GM12891 (cell line): Measurements from ENCODE around the gene RAD18.

Experiments used
- DNase-seq: peaks from one replicate; pipeline ENCODE4 v3.0.0; 2011; ENCODE audit warnings: low spot score; ENCODE audit not compliant: insufficient read length
- FAIRE-seq: peaks from 2 replicates; lab custom pipeline; 2011; peaks lifted over from hg19 to GRCh38; lab: Jason Lieb, UNC
- PAX5 ChIP-seq: IDR thresholded peaks from 2 replicates; pipeline ENCODE4 v1.6.1; 2011; ENCODE audit warnings: low read length, moderate library complexity, mild to moderate bottlenecking; ENCODE audit not compliant: insufficient read depth, severe bottlenecking
- POLR2A ChIP-seq: IDR thresholded peaks from 2 replicates; pipeline ENCODE4 v1.6.1; 2011; ENCODE audit warnings: low read depth, low read length, control low read depth
- POLR2AphosphoS5 ChIP-seq: IDR thresholded peaks from 2 replicates; pipeline ENCODE4 v1.6.1; 2011; ENCODE audit warnings: low read depth, low read length, control low read depth
- POU2F2 ChIP-seq: IDR thresholded peaks from 2 replicates; pipeline ENCODE4 v1.6.1; 2011; ENCODE audit warnings: low read depth, mild to moderate bottlenecking, control low read depth, low read length, moderate library complexity
- SPI1 ChIP-seq: IDR thresholded peaks from 2 replicates; pipeline ENCODE4 v1.6.1; 2011; ENCODE audit warnings: low read depth, low read length, control low read depth
- TAF1 ChIP-seq: IDR thresholded peaks from 2 replicates; pipeline ENCODE4 v1.6.1; 2011; ENCODE audit warnings: low read depth, low read length, control low read depth

RAD18 gene

GRCh38 chr3:8994226-8994625, 31.0 kb upstream of the RAD18 start:
- no peak for TF ChIP-seq SPI1
- no peak for FAIRE-seq

DNA sequence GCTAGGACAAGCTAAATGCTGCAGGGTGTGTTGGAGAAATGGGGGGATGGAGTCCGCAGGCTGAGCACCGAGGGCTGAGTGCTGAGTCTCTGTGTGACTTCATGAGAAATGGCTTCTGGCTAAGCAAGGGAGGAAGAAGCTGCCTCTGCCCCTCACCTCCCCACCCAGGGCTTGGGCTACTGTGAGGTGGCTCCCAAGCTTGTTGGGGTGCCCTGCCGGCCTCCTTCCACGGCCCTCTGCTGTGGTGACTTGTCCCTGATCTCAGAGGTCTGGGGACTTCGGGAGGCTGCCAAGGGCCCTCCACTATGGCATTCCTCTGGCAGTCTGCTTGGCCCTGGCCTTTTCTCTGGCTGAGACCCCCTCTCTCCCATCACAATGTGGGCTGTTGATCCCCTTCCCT, 30.1 kb upstream of the RAD18 start:
- TF ChIP-seq POLR2AphosphoS5 (no peak), POLR2A (no peak), POU2F2 (no peak), SPI1 (no peak), TAF1 (no peak), PAX5 (no peak)
- no peak for FAIRE-seq

More at GRCh38 chr3:8994226-8994625, 31.0 kb upstream of the RAD18 start:
- no peak for DNase-seq

GRCh38 chr3:8992854-8993253, 29.6 kb upstream of the RAD18 start:
- TF ChIP-seq SPI1 (no peak), TAF1 (no peak), PAX5 (no peak), POLR2AphosphoS5 (no peak), POU2F2 (no peak), POLR2A (no peak)
- FAIRE-seq = no peak
- DNase-seq = no peak

More for the DNA sequence above, 30.1 kb upstream of the RAD18 start:
- no peak for DNase-seq

GRCh38 chr3:8992199-8992598, 28.9 kb upstream of the RAD18 start:
- FAIRE-seq = no peak
- DNase-seq = no peak
- TF ChIP-seq TAF1 = no peak
- TF ChIP-seq POU2F2 = no peak
- TF ChIP-seq POLR2AphosphoS5 = no peak
- no peak for TF ChIP-seq PAX5
- no peak for TF ChIP-seq POLR2A
- no peak for TF ChIP-seq SPI1

- TF ChIP-seq TAF1 = no peak
- TF ChIP-seq POU2F2 = no peak
- TF ChIP-seq POLR2AphosphoS5 = no peak
- TF ChIP-seq POLR2A = no peak
- TF ChIP-seq PAX5 = no peak
- no peak for TF ChIP-seq SPI1
- FAIRE-seq = no peak
Measured at GRCh38 chr3:8990266-8991215, 27.3 kb upstream of the RAD18 start.

GRCh38 chr3:8988791-8989558, 25.7 kb upstream of the RAD18 start:
- FAIRE-seq (no peak), DNase-seq (no peak)
- TF ChIP-seq SPI1 (no peak), POU2F2 (no peak), POLR2A (no peak)

More at GRCh38 chr3:8990266-8991215, 27.3 kb upstream of the RAD18 start:
- DNase-seq = no peak

- FAIRE-seq (no peak), DNase-seq (no peak)
- no peak for TF ChIP-seq TAF1
- no peak for TF ChIP-seq POLR2A
- TF ChIP-seq POLR2AphosphoS5 = no peak
- TF ChIP-seq SPI1 = no peak
- no peak for TF ChIP-seq PAX5
- TF ChIP-seq POU2F2 = no peak
Measured at GRCh38 chr3:8988384-8988655, 25.0 kb upstream of the RAD18 start.

DNA sequence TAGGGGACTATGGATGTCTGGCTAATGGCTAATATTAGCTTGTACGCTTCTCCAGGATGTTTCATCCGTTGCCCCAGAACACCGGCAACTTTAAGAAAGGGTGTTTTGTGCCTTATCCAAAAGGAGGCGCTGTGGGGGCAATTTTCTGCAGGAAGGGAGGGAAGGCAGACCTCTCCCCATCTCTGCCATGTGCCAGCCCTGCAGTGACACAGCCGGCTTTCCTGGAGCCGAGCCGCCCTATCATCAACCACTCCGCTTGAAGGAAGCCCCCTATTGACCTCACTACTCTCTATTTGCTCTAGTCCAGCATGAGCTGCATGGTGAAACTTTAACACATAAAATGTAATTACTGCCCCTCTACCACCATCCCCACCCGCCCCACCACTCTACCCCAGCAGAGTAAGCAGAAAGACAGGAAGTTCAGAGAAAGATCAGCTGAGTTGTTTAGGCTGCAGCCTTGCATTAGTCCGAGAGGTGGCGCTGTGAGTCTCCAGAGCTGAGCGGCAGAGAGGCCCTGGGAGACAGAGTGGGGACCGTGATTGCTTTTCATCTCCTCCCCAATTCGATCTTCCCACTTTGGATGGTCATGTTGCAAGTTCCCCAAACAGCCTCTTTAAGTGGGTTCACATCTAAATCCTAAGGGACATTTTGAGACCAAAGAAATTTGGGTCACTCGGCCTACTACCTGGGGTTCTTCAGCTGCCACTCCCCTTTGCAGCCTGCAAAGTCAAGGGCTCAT, 24.5 kb upstream of the RAD18 start:
- peak; percentile 83 for DNase-seq
- FAIRE-seq = peak; percentile 94
- no peak for TF ChIP-seq PAX5
- no peak for TF ChIP-seq POLR2A
- no peak for TF ChIP-seq POLR2AphosphoS5
- TF ChIP-seq POU2F2 = no peak

- TF ChIP-seq PAX5 (no peak), SPI1 (no peak)
- no peak for FAIRE-seq
- no peak for DNase-seq
Measured at GRCh38 chr3:8987226-8987625, 24.0 kb upstream of the RAD18 start.
